OCI-LY7 (cell line): ENCODE measurements around the gene GAGE13. TPM values are rescaled to one million over a fixed set of nuclear protein-coding genes. Genes with fewer than 3 reads are reported as not detected.
"Not testable (repeated sequence)": the region's sequence is repeated elsewhere in the genome, so short reads cannot be mapped to it uniquely, and the experiment has no call there.

Experiments used
- BruUV-seq: library from RNA; stranded (reverse); fragments of 400-500 nt; replicated peaks from 2 replicates; lab custom pipeline; 2021; lab: Mats Ljungman, UMichigan
- CTCF ChIA-PET: fragments of 300-600 bp; sonication (Branson Sonifier 250); formaldehyde crosslinking; loops from one replicate; lab custom pipeline; 2022; ENCODE audit warnings: antibody characterized with exemption; ENCODE audit not compliant: unreplicated experiment; lab: Charles Lee
- POLR2A ChIA-PET: fragments of 300-600 bp; sonication (Branson Sonifier 250); formaldehyde crosslinking; loops from one replicate; lab custom pipeline; 2022; ENCODE audit warnings: antibody characterized with exemption; lab: Charles Lee
- DNase-seq: peaks from one replicate; pipeline ENCODE4 v3.0.0-alpha.2; 2015; ENCODE audit warnings: low spot score
- H2AFZ ChIP-seq: fragments of 200-600 bp; sonication (generic), shearing (Covaris generic); 2 replicates; pipeline ENCODE4 v1.6.1; 2014; ENCODE audit warnings: mild to moderate bottlenecking, antibody characterized with exemption, low read length, moderate library complexity
- H3K27ac ChIP-seq: fragments of 200-600 bp; sonication (generic); 2 replicates; pipeline ENCODE4 v1.5.1; 2014; ENCODE audit warnings: mixed run types, low read depth, mild to moderate bottlenecking, moderate library complexity, low read length, inconsistent platforms; ENCODE audit not compliant: poor library complexity, severe bottlenecking
- H3K36me3 ChIP-seq: fragments of 200-600 bp; sonication (generic); 2 replicates; pipeline ENCODE4 v1.6.1; 2014; ENCODE audit warnings: mild to moderate bottlenecking, antibody characterized with exemption, low read length, moderate library complexity, mixed read lengths; ENCODE audit not compliant: insufficient read depth
- H3K4me1 ChIP-seq: fragments of 200-600 bp; sonication (generic); 2 replicates; pipeline ENCODE4 v1.5.1; 2014; ENCODE audit warnings: mild to moderate bottlenecking, low read length; ENCODE audit not compliant: insufficient read depth, poor library complexity, severe bottlenecking
- H3K4me2 ChIP-seq: fragments of 200-600 bp; sonication (generic); 2 replicates; pipeline ENCODE4 v1.6.1; 2014; ENCODE audit warnings: mild to moderate bottlenecking, low read length
- H3K4me3 ChIP-seq: fragments of 200-600 bp; sonication (generic); 2 replicates; pipeline ENCODE4 v1.5.1; 2014; ENCODE audit warnings: mild to moderate bottlenecking, low read depth, low read length; ENCODE audit not compliant: poor library complexity, severe bottlenecking
- H3K79me2 ChIP-seq: fragments of 200-600 bp; sonication (generic); 2 replicates; pipeline ENCODE4 v1.6.1; 2016; ENCODE audit warnings: low read depth, mild to moderate bottlenecking, low read length, moderate library complexity, mixed read lengths; ENCODE audit not compliant: insufficient read depth
- H3K9me2 ChIP-seq: fragments of 200-600 bp; sonication (generic); 2 replicates; pipeline ENCODE4 v1.6.1; 2016; ENCODE audit warnings: mild to moderate bottlenecking, low read length, mixed read lengths; ENCODE audit not compliant: insufficient read depth
- H3K9me3 ChIP-seq: fragments of 200-600 bp; sonication (generic); 2 replicates; pipeline ENCODE4 v1.6.1; 2014; ENCODE audit warnings: mild to moderate bottlenecking, mixed run types, low read length, mixed read lengths
- H4K20me1 ChIP-seq: fragments of 200-600 bp; sonication (generic); 2 replicates; pipeline ENCODE4 v1.6.1; 2014; ENCODE audit warnings: mild to moderate bottlenecking, antibody characterized with exemption, low read length, moderate library complexity, mixed read lengths; ENCODE audit not compliant: insufficient read depth
- CTCF ChIP-seq: fragments of 200-600 bp; sonication (generic); conservative IDR thresholded peaks from 2 replicates; pipeline ENCODE4 v1.5.1; 2014; ENCODE audit warnings: mild to moderate bottlenecking, antibody characterized with exemption, low read length, moderate library complexity, mixed read lengths
- EZH2phosphoT487 ChIP-seq: fragments of 200-600 bp; sonication (generic); IDR thresholded peaks from 2 replicates; pipeline ENCODE4 v1.6.1; 2018; ENCODE audit warnings: low read depth, borderline replicate concordance, mild to moderate bottlenecking, mixed run types, antibody characterized with exemption, low read length, moderate library complexity, mixed read lengths
- intact Hi-C: fragments of 100-400 bp; cut with micrococcal nuclease; formaldehyde crosslinking; loops from one replicate; pipeline ENCODE4 v1.10.0; 2022; ENCODE audit not compliant: unreplicated experiment
- total RNA-seq, 2 experiments: library from RNA; depleted of rRNA in 1 of 2; stranded (reverse); fragments of >200 nt in 1 of 2; shearing (Covaris generic) in 1 of 2; gene quantifications; 2 replicates each; pipeline ENCODE4 v1.2.3, GENCODE V29; 2014 to 2022

GAGE13 gene
- total RNA-seq, 2 experiments from 2014 or later = not detected

DNA sequence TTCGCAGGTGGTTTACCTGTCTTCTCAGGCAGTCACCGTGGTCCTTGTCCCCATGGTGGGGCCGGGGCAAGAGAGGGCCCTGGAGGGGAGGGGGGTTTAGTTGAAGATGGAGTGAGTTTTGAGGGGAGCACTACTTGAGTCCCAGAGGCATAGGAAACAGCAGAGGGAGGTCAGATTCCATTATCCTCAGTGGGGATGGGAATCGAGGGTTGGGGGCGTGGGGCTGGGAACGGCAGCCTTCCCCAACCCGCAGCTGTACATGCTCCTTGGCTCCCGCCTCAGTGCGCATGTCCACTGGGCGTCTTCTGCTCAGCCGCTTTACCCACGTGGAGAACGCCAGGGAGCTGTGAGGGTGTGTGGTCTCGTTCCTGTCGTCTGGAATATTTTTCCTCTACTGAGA, 28.0 kb upstream of the GAGE13 start, which contains the start of gene GAGE10:
GAGE10 (plus strand) TSS at position 301 of the 400 bp plus-strand sequence. CDS start 1,214 bp downstream, outside the sequence.
- no peak within 1 kb of the TSS for H3K4me2 ChIP-seq
- no peaks in the 10 kb centered on the region for H3K79me2 ChIP-seq
- H3K9me2 ChIP-seq = no peaks in the 10 kb centered on the region
- no peaks in the 10 kb centered on the region for H3K36me3 ChIP-seq
- BruUV-seq = no TSS peak
- H2AFZ ChIP-seq = no peak within 1 kb of the TSS
- H3K9me3 ChIP-seq = no peaks in the 10 kb centered on the region
- intact Hi-C loops = no loop called here
- TF ChIP-seq CTCF (no peak), EZH2phosphoT487 (no peak)
- no peak within 1 kb of the TSS for H3K27ac ChIP-seq
- POLR2A ChIA-PET = no interaction called here
- no peaks in the 10 kb centered on the region for H3K4me1 ChIP-seq
- CTCF ChIA-PET = no interaction called here
- DNase-seq = no peak
- no peak within 1 kb of the TSS for H3K4me3 ChIP-seq
- H4K20me1 ChIP-seq = no peaks in the 10 kb centered on the region

DNA sequence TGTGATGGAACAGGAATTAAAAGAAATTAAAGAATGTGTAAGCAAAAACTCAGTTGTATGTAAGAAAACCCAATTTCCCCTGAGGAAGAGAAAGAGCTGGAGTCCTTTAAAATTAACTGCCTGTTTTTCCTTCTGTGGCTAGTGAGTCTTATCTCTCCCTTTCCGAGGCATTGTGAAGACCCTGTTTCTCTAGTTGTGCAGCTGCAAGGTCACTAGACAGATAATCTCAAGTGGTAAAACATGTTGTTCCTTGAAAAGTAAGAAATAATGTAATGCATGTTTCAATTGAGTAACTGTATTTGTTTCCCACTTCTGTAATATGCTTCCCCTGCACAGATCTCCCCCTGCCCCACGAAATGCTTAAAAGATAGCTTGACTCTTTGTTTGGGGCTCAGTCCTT, 23.6 kb upstream of the GAGE13 start:
- intact Hi-C loops, CTCF ChIA-PET: not testable (repeated sequence)

DNA sequence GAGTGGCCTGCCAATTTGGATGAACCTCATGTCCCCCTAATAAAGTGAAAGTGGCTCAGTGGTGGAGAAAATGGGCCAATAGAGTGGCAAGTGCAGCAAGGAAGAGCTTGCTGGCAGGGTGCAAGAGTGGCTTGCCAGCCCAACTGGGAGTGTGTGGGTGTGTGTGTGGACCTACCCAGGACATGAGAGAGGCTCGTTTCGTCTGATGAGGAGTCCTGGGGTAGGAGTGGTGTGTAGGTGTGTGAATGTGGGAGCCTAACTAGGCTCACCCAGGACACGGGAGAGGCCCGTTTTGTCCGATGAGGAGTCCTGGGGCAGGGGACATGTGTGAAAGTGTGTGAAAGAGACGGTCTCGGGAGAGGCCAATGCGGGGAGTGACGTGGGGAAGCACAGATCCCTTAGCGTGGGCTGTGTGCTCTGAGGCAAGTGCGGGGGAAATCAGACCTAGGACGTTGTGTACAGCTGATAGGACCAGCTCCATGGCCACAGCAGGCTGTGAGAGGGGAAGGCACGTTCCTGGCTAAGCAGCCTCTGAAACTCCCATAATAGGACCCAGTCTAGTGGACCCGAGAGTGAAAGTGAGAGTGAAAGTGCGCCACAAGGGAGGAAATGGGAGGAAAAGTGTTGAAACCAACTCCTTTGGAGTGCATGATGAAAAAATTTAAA, 22.6 kb upstream of the GAGE13 start:
- CTCF ChIA-PET = no interaction called here
- Histone ChIP-seq H3K79me2 (no peaks in the 10 kb centered on the region), H3K36me3 (no peaks in the 10 kb centered on the region), H3K4me2 (peak overlapping the region; percentile 51; the same call in 1 of the 2 replicates), H3K4me1 (no peaks in the 10 kb centered on the region), H3K4me3 (no peak overlapping the region), H2AFZ (peak overlapping the region; percentile 69; the same call in 1 of the 2 replicates), H3K9me3 (no peaks in the 10 kb centered on the region), H3K9me2 (no peaks in the 10 kb centered on the region), H4K20me1 (no peaks in the 10 kb centered on the region), H3K27ac (no peak overlapping the region)
- TF ChIP-seq CTCF = no peak
- TF ChIP-seq EZH2phosphoT487 = no peak
- POLR2A ChIA-PET = no interaction called here
- no TSS peak for BruUV-seq
- DNase-seq = no peak
- intact Hi-C loops = no loop called here

More for the DNA sequence above, 23.6 kb upstream of the GAGE13 start:
- H3K9me2 ChIP-seq, H3K4me3 ChIP-seq, POLR2A ChIA-PET, H2AFZ ChIP-seq, H3K9me3 ChIP-seq, H3K27ac ChIP-seq, H3K79me2 ChIP-seq, DNase-seq, H3K36me3 ChIP-seq, H4K20me1 ChIP-seq, BruUV-seq, H3K4me2 ChIP-seq, H3K4me1 ChIP-seq: not testable (repeated sequence)
